Measurements from ENCODE around the gene DIAPH2.

- TF ChIP-seq CTCF (conservative IDR thresholded peaks at IDR 0.05 in 1 of 2, IDR thresholded peaks at IDR 0.05 in 1 of 2; ENCODE audit: low read depth in 1 of 2, low read length in 2 of 2) (no peak), EZH2 (IDR thresholded peaks at IDR 0.05; ENCODE audit: low read length, missing control alignments) (no peak)
These were observed 360.8 kb downstream of the DIAPH2 start for GRCh38 chrX:97045470-97045869.

Measured in fibroblast of lung (primary cell).